ENCODE results near the gene EPSTI1.
"Not testable (repeated sequence)": the region's sequence is repeated elsewhere in the genome, so short reads cannot be mapped to it uniquely, and the experiment has no call there.

EPSTI1 gene

DNA sequence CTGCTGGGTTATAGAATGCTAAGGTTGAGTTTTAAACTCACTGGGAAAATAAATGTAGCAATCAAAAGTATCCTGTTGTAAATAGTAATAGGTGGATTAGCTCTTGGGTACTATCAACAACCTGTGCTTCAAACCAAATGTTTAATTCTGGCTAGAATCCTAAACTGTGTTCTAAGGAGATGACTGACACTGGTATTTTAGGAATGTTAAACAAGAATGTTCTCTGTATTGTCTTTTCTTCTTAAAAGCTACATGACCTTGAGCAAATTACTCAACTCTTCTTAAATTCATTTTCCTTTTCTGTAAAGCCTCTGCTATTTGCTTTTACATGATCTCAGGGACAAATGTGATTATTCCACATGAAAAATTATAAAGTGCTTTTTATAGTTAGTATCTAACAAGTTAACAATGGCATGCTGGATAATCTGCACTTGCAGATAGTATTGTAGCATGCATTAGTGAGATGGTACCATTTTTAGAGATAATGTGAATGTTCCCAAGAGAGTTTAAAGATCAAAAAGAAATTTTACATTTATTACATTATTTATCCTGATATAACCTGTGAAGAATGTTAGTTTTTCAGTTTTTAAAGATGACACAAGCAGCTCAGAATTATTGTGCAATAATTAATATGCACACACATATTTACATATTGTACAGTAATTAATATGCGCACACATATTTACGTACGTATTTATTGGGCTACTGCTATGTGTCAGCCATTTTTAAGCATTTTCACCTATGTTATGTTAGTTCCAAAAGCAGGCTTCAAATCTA is 13.6 kb upstream of the EPSTI1 start:
- Histone ChIP-seq H3K27ac (ENCODE audit: low read depth, low read length) (peak overlapping the region; percentile 98), H3K27me3 (ENCODE audit: insufficient read depth, low read length) (no peaks in the 10 kb centered on the region), H3K79me2 (ENCODE audit: control insufficient read depth, insufficient read depth, low read length, unreplicated experiment) (no peaks in the 10 kb centered on the region), H2AFZ (ENCODE audit: low read length, unreplicated experiment) (peak overlapping the region; percentile 85), H3K36me3 (ENCODE audit: insufficient read depth, low read length) (no peaks in the 10 kb centered on the region), H3K4me1 (ENCODE audit: control insufficient read depth, insufficient read depth, low read length, unreplicated experiment) (peaks cover 66% of the 10 kb centered on the region), H3K4me3 (ENCODE audit: low read depth, low read length) (peak overlapping the region; percentile 11; the same call in 1 of the 2 replicates)

DNA sequence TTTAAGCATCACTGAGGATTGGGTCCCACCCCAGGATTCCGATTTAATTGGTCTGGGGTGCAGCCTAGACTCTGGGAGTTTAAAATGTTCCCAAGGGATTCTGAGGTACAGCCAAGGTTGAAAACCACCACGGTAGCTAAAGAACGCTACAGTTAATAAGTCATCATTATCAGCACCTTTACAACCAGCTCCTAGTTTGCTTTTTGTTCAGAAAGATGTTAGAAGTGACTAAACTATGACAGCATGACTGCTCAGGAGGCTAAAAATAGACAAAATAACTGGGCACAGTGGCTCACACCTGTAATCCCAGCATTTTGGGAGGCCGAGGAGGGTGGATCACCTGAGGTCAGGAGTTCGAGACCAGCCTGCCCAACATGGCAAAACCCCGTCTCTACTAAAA is 11.7 kb upstream of the EPSTI1 start:
- Histone ChIP-seq H3K79me2 (ENCODE audit: control insufficient read depth, insufficient read depth, low read length, unreplicated experiment) (no peaks in the 10 kb centered on the region), H3K27me3 (ENCODE audit: insufficient read depth, low read length) (no peaks in the 10 kb centered on the region), H3K4me3 (ENCODE audit: low read depth, low read length) (no peak overlapping the region), H3K27ac (ENCODE audit: low read depth, low read length) (peak overlapping the region; percentile 15; the same call in 1 of the 2 replicates), H3K36me3 (ENCODE audit: insufficient read depth, low read length) (no peaks in the 10 kb centered on the region), H3K4me1 (ENCODE audit: control insufficient read depth, insufficient read depth, low read length, unreplicated experiment) (peaks cover 53% of the 10 kb centered on the region), H2AFZ (ENCODE audit: low read length, unreplicated experiment) (no peak overlapping the region)

DNA sequence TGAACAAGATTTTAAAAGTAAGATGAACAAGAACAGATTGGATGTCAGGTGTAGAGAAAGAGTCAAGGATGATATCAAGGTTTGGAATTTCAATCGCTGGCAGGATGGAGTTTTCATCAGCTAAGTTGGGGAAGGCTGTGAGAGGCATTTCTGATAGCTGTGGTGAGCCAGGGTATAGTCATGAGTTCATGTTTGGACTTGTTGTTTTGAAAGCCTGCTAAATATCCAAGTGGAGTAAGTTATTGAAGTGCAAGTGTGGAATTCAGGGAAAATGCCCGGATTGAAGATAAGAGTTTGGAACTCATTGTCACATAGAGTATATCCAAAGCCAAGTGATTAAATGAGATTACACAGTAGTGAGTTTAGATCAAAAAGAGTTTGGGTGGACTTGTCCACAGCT is 11.0 kb upstream of the EPSTI1 start:
- Histone ChIP-seq H3K36me3 (ENCODE audit: insufficient read depth, low read length) (no peaks in the 10 kb centered on the region), H3K4me1 (ENCODE audit: control insufficient read depth, insufficient read depth, low read length, unreplicated experiment) (peaks cover 46% of the 10 kb centered on the region), H3K4me3 (ENCODE audit: low read depth, low read length) (no peak overlapping the region), H3K27ac (ENCODE audit: low read depth, low read length) (peak overlapping the region; percentile 15; the same call in 1 of the 2 replicates), H3K27me3 (ENCODE audit: insufficient read depth, low read length) (no peaks in the 10 kb centered on the region), H2AFZ (ENCODE audit: low read length, unreplicated experiment) (no peak overlapping the region), H3K79me2 (ENCODE audit: control insufficient read depth, insufficient read depth, low read length, unreplicated experiment) (no peaks in the 10 kb centered on the region)

DNA sequence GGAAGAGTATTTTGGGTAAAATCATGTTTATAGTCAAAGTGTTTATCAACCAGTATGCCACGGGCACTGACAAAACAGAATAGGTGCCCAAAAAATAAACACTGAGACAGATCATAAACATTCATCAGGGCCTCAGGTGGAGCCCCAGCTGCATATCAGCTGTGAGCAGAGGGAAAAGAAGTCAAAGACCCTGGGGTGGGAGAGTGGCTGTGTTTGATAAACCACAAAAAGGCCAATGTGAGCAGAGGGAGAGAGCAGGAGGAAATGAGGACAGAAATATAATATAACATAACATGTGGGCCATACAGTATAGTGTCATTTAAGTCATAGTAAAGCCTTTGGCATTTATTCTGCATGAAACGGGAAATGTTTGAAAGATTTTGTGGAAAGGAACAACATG is 10.0 kb upstream of the EPSTI1 start:
- no peak overlapping the region for H3K27ac ChIP-seq (ENCODE audit: low read depth, low read length)
- no peaks in the 10 kb centered on the region for H3K27me3 ChIP-seq (ENCODE audit: insufficient read depth, low read length)
- H3K4me3 ChIP-seq (ENCODE audit: low read depth, low read length), result no peak overlapping the region
- H3K36me3 ChIP-seq (ENCODE audit: insufficient read depth, low read length), result no peaks in the 10 kb centered on the region
- H2AFZ ChIP-seq (ENCODE audit: low read length, unreplicated experiment), result no peak overlapping the region
- no peaks in the 10 kb centered on the region for H3K79me2 ChIP-seq (ENCODE audit: control insufficient read depth, insufficient read depth, low read length, unreplicated experiment)
- H3K4me1 ChIP-seq (ENCODE audit: control insufficient read depth, insufficient read depth, low read length, unreplicated experiment), result peaks cover 46% of the 10 kb centered on the region

DNA sequence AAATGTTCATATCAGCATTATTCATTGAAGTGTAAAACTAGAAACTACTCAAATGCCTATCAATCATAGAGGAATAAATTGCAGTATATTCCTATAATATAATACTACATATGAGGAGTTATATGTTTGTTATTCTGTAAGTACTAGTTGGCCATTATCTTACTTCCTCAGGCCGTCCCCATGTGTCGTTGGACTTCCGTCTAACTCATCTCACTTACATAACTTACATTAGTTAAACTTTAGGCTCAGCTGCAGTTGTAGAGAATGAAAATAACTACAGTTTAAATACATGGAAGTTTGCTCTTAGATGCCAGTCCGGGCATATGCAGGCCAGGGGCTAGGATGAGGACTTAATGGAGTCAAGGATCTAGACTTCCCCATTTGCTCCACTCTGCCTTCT is 8.6 kb upstream of the EPSTI1 start:
- Histone ChIP-seq H3K4me1 (ENCODE audit: control insufficient read depth, insufficient read depth, low read length, unreplicated experiment) (peaks cover 45% of the 10 kb centered on the region), H3K79me2 (ENCODE audit: control insufficient read depth, insufficient read depth, low read length, unreplicated experiment) (no peaks in the 10 kb centered on the region), H3K27ac (ENCODE audit: low read depth, low read length) (no peak overlapping the region), H3K36me3 (ENCODE audit: insufficient read depth, low read length) (no peaks in the 10 kb centered on the region), H2AFZ (ENCODE audit: low read length, unreplicated experiment) (no peak overlapping the region), H3K27me3 (ENCODE audit: insufficient read depth, low read length) (no peaks in the 10 kb centered on the region), H3K4me3 (ENCODE audit: low read depth, low read length) (no peak overlapping the region)

DNA sequence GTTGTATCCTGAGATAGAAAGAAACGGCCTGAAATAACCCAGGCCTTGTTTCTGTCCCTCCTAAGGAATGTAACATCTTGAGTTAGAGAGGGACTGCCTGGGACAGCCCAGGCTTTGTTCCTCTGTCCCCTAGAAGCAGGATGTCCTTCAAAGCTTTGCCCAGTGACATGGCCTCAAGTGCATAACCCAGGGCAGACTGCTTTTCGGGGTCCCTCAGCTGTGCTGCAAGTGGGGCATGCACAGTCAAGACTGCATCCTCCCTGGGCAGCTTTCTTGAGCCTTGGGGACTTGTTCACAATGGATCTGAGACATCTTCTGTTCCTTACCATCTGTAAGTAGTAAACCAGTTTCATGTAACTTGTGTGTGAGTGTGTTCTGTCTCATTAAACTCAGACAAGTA is 7.5 kb upstream of the EPSTI1 start:
- Histone ChIP-seq H3K79me2 (ENCODE audit: control insufficient read depth, insufficient read depth, low read length, unreplicated experiment) (no peaks in the 10 kb centered on the region), H2AFZ (ENCODE audit: low read length, unreplicated experiment) (no peak overlapping the region), H3K27ac (ENCODE audit: low read depth, low read length) (no peak overlapping the region), H3K4me1 (ENCODE audit: control insufficient read depth, insufficient read depth, low read length, unreplicated experiment) (peaks cover 36% of the 10 kb centered on the region), H3K36me3 (ENCODE audit: insufficient read depth, low read length) (no peaks in the 10 kb centered on the region), H3K4me3 (ENCODE audit: low read depth, low read length) (no peak overlapping the region), H3K27me3 (ENCODE audit: insufficient read depth, low read length) (no peaks in the 10 kb centered on the region)

DNA sequence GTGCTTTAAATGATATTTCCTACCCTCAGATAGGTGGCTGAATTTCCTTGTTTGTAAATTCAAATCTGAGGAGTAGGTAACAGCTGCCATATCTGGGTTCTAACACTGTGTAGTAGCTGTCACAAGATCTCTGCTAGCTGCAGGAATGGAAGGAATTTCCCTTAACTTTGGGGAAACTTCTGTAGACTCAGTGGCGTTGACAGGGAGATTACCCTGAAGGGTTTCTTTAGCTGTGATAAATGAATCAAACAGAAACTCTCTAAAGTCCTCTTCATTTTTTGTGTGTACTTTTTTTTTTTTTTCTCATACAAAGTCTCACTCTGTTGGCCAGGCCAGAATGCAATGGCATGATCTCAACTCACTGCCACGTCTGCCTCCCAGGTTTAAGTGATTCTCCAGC is 5.3 kb upstream of the EPSTI1 start:
- no peaks in the 10 kb centered on the region for H3K27me3 ChIP-seq (ENCODE audit: insufficient read depth, low read length)
- H3K36me3 ChIP-seq (ENCODE audit: insufficient read depth, low read length), result no peaks in the 10 kb centered on the region
- H3K4me1 ChIP-seq (ENCODE audit: control insufficient read depth, insufficient read depth, low read length, unreplicated experiment), result peaks cover 41% of the 10 kb centered on the region
- peak overlapping the region; percentile 23; the same call in 1 of the 2 replicates for H3K4me3 ChIP-seq (ENCODE audit: low read depth, low read length)
- H2AFZ ChIP-seq (ENCODE audit: low read length, unreplicated experiment), result no peak overlapping the region
- H3K79me2 ChIP-seq (ENCODE audit: control insufficient read depth, insufficient read depth, low read length, unreplicated experiment), result peaks cover 11% of the 10 kb centered on the region
- peak overlapping the region; percentile 90 for H3K27ac ChIP-seq (ENCODE audit: low read depth, low read length)

DNA sequence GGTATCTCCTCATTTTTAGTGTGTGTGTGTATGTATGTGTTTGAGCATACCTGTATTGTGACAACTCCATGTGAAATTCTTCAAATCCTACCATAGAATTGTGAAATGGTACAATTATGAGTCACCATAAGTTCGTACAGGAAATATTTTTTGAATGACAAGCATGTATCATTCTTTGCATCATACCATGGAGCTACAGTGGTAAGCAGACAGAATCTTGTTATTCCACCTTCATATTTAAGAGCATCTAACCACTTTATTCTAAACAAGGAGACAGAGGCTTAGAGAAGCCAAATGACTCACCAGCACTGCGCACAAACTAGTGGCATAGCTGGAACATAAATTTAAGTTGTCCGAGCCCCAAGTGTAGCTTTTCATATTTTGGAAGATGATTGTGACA is 4.5 kb upstream of the EPSTI1 start:
- peaks cover 41% of the 10 kb centered on the region for H3K4me1 ChIP-seq (ENCODE audit: control insufficient read depth, insufficient read depth, low read length, unreplicated experiment)
- H2AFZ ChIP-seq (ENCODE audit: low read length, unreplicated experiment), result no peak overlapping the region
- H3K79me2 ChIP-seq (ENCODE audit: control insufficient read depth, insufficient read depth, low read length, unreplicated experiment), result peaks cover 19% of the 10 kb centered on the region
- H3K36me3 ChIP-seq (ENCODE audit: insufficient read depth, low read length), result no peaks in the 10 kb centered on the region
- peak overlapping the region; percentile 90 for H3K27ac ChIP-seq (ENCODE audit: low read depth, low read length)
- no peaks in the 10 kb centered on the region for H3K27me3 ChIP-seq (ENCODE audit: insufficient read depth, low read length)
- H3K4me3 ChIP-seq (ENCODE audit: low read depth, low read length), result peak overlapping the region; percentile 23; the same call in 1 of the 2 replicates

DNA sequence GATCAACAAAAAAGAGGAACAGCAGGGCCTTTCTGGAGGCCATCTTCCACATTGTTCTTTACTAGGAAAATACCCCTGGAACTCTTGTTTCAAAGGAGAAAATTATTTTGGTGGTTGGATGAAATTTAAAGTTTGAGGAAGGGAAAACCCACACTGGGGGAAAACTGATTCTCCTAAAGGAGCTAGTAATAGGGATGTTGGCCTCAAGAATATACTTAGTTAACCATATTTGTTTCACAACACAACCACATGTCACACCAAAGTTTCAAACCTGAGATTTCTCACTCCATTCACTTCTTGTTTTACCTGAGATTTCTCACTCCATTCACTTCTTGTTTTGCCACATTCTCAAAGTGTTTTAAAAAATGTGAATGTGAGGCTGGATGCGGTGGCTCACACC is 2.8 kb upstream of the EPSTI1 start:
- H2AFZ ChIP-seq (ENCODE audit: low read length, unreplicated experiment), result no peak overlapping the region
- peak overlapping the region; percentile 23 for H3K27ac ChIP-seq (ENCODE audit: low read depth, low read length)
- peaks cover 36% of the 10 kb centered on the region for H3K79me2 ChIP-seq (ENCODE audit: control insufficient read depth, insufficient read depth, low read length, unreplicated experiment)
- H3K4me1 ChIP-seq (ENCODE audit: control insufficient read depth, insufficient read depth, low read length, unreplicated experiment), result peaks cover 37% of the 10 kb centered on the region
- no peaks in the 10 kb centered on the region for H3K27me3 ChIP-seq (ENCODE audit: insufficient read depth, low read length)
- no peak overlapping the region for H3K4me3 ChIP-seq (ENCODE audit: low read depth, low read length)
- H3K36me3 ChIP-seq (ENCODE audit: insufficient read depth, low read length), result no peaks in the 10 kb centered on the region

DNA sequence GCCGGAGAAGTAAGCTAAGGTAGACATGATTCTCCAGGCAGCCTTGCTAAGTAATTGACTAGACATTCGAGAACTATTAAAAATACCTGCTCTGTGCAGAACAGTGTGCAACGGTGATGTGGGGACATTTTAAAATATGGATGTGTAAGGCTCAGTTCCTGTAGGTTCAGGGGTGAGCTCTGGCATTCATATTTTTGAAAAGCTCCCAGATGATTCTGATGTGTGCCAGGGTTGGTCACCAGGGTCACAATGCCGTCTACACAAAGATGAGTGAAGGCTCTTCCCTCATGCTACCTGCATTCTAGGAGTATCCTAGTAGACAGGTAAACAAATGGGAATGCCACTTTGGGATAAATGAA is 702 bp upstream of the EPSTI1 start:
- Histone ChIP-seq H3K79me2 (ENCODE audit: control insufficient read depth, insufficient read depth, low read length, unreplicated experiment) (peaks cover 53% of the 10 kb centered on the region), H2AFZ (ENCODE audit: low read length, unreplicated experiment) (peak overlapping the region; percentile 6), H3K4me1 (ENCODE audit: control insufficient read depth, insufficient read depth, low read length, unreplicated experiment) (peaks cover 38% of the 10 kb centered on the region), H3K4me3 (ENCODE audit: low read depth, low read length) (peak overlapping the region; percentile 90), H3K27ac (ENCODE audit: low read depth, low read length) (peak overlapping the region; percentile 84), H3K27me3 (ENCODE audit: insufficient read depth, low read length) (no peaks in the 10 kb centered on the region), H3K36me3 (ENCODE audit: insufficient read depth, low read length) (no peaks in the 10 kb centered on the region)

DNA sequence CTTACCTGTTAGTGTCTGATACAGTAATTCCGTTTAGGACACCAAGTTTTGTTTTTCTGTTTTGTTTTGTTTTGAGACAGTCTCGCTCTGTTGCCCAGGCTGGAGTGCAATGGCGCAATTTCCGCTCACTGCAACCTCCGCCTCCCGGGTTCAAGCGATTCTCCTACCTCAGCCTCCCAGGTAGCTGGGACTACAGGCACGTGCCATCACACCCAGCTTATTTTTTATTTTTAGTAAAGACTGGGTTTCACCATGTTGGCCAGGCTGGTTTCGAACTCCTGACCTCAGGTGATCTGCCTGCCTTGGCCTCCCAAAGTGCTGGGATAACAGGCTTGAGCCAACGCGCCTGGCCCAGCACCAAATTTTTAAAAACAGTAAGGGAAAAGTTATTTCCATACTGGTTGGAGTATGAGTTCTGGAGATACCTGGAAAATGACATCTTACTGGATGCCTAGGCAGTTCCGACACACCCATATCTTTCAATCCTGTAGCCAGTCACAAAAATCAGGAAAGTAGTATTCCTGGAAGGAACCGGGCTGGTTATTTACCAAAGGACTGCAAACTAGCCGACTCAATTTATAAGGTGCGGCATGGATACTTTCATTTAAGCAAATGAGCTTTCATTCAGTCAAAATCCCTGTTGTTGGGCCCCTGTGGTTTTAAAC is 676 bp downstream of the EPSTI1 start:
- H3K36me3 ChIP-seq (ENCODE audit: insufficient read depth, low read length); H3K27me3 ChIP-seq (ENCODE audit: insufficient read depth, low read length): not testable (repeated sequence)
- H2AFZ ChIP-seq (ENCODE audit: low read length, unreplicated experiment), result peak overlapping the region; percentile 6
- peaks cover 25% of the 10 kb centered on the region for H3K4me1 ChIP-seq (ENCODE audit: control insufficient read depth, insufficient read depth, low read length, unreplicated experiment)
- H3K4me3 ChIP-seq (ENCODE audit: low read depth, low read length), result peak overlapping the region; percentile 90
- peak overlapping the region; percentile 84 for H3K27ac ChIP-seq (ENCODE audit: low read depth, low read length)
- peaks cover 64% of the 10 kb centered on the region for H3K79me2 ChIP-seq (ENCODE audit: control insufficient read depth, insufficient read depth, low read length, unreplicated experiment)

Data from ACC112 (cell line).